RWPE2 (cell line): Measurements from ENCODE around the gene FBLN5.

Experiments used
- ATAC-seq: fragments of 200-7000 bp; cut with Tn5 transposase; 3 replicates; pipeline ENCODE4 v1.9.1; 2021; ENCODE audit warnings: low read depth
- DNase-seq: peaks from one replicate; pipeline ENCODE4 v3.0.0-alpha.2; 2020; ENCODE audit warnings: low spot score
- H3K27ac ChIP-seq: fragments of 450-650 bp; 2 replicates; pipeline ENCODE4 v1.5.1; 2017; ENCODE audit warnings: mild to moderate bottlenecking; ENCODE audit not compliant: poor library complexity, severe bottlenecking
- H3K27me3 ChIP-seq: fragments of 250-450 bp; sonication (Bioruptor Pico); 2 replicates; pipeline ENCODE4 v1.5.1; 2021; ENCODE audit warnings: mild to moderate bottlenecking, moderate library complexity; ENCODE audit not compliant: insufficient read depth, poor library complexity, severe bottlenecking
- H3K36me3 ChIP-seq: fragments of 250-450 bp; sonication (Bioruptor Pico); 2 replicates; pipeline ENCODE4 v1.5.1; 2020; ENCODE audit warnings: low read depth, mild to moderate bottlenecking, moderate library complexity
- H3K4me1 ChIP-seq: fragments of 250-450 bp; sonication (Bioruptor Pico); 2 replicates; pipeline ENCODE4 v1.5.1; 2021; ENCODE audit warnings: mild to moderate bottlenecking, moderate library complexity; ENCODE audit not compliant: insufficient read depth, poor library complexity, severe bottlenecking
- H3K4me3 ChIP-seq: fragments of 250-450 bp; sonication (Bioruptor Pico); 2 replicates; pipeline ENCODE4 v1.5.1; 2021; ENCODE audit warnings: mild to moderate bottlenecking, moderate library complexity; ENCODE audit not compliant: severe bottlenecking
- H3K9me3 ChIP-seq: fragments of 250-450 bp; sonication (Bioruptor Pico); 2 replicates; pipeline ENCODE4 v1.5.1; 2021; ENCODE audit warnings: mild to moderate bottlenecking, moderate library complexity; ENCODE audit not compliant: severe bottlenecking
- TF ChIP-seq, protein P1 (sequence below): fragments of 450-650 bp; IDR thresholded peaks from one replicate; pipeline ENCODE4 v1.5.1; 2017; ENCODE audit warnings: mild to moderate bottlenecking, moderate library complexity; ENCODE audit not compliant: poor library complexity, severe bottlenecking

FBLN5 gene

GRCh38 chr14:91911474-91912032, 35.9 kb downstream of the FBLN5 start:
- DNase-seq (no peak), ATAC-seq (peak; percentile 77)
- no peak overlapping the region for H3K27ac ChIP-seq
- no peaks in the 10 kb centered on the region for H3K27me3 ChIP-seq
- TF ChIP-seq, protein P1, sequence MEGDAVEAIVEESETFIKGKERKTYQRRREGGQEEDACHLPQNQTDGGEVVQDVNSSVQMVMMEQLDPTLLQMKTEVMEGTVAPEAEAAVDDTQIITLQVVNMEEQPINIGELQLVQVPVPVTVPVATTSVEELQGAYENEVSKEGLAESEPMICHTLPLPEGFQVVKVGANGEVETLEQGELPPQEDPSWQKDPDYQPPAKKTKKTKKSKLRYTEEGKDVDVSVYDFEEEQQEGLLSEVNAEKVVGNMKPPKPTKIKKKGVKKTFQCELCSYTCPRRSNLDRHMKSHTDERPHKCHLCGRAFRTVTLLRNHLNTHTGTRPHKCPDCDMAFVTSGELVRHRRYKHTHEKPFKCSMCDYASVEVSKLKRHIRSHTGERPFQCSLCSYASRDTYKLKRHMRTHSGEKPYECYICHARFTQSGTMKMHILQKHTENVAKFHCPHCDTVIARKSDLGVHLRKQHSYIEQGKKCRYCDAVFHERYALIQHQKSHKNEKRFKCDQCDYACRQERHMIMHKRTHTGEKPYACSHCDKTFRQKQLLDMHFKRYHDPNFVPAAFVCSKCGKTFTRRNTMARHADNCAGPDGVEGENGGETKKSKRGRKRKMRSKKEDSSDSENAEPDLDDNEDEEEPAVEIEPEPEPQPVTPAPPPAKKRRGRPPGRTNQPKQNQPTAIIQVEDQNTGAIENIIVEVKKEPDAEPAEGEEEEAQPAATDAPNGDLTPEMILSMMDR = peak; percentile 80
- H3K4me1 ChIP-seq = no peaks in the 10 kb centered on the region
- no peak overlapping the region for H3K4me3 ChIP-seq
- H3K36me3 ChIP-seq = no peaks in the 10 kb centered on the region
- H3K9me3 ChIP-seq = no peaks in the 10 kb centered on the region

- no peak overlapping the region for H3K27ac ChIP-seq
- H3K4me1 ChIP-seq = no peaks in the 10 kb centered on the region
- no peaks in the 10 kb centered on the region for H3K27me3 ChIP-seq
- TF ChIP-seq, protein P1 = no peak
- ATAC-seq = no peak
- H3K4me3 ChIP-seq = no peak overlapping the region
- H3K9me3 ChIP-seq = no peaks in the 10 kb centered on the region
- no peak for DNase-seq
- no peaks in the 10 kb centered on the region for H3K36me3 ChIP-seq
Measured at GRCh38 chr14:91910196-91910595, 37.3 kb downstream of the FBLN5 start.

- H3K27me3 ChIP-seq = no peaks in the 10 kb centered on the region
- H3K4me3 ChIP-seq = no peak overlapping the region
- TF ChIP-seq, protein P1 = no peak
- no peaks in the 10 kb centered on the region for H3K4me1 ChIP-seq
- no peak for DNase-seq
- no peaks in the 10 kb centered on the region for H3K36me3 ChIP-seq
- no peak for ATAC-seq
- H3K9me3 ChIP-seq = no peaks in the 10 kb centered on the region
- H3K27ac ChIP-seq = no peak overlapping the region
Measured at GRCh38 chr14:91906374-91906773, 41.1 kb downstream of the FBLN5 start.

GRCh38 chr14:91904956-91905645, 42.4 kb downstream of the FBLN5 start:
- Histone ChIP-seq H3K4me1 (no peaks in the 10 kb centered on the region), H3K27me3 (no peaks in the 10 kb centered on the region), H3K27ac (no peak overlapping the region), H3K4me3 (no peak overlapping the region), H3K36me3 (no peaks in the 10 kb centered on the region), H3K9me3 (no peaks in the 10 kb centered on the region)
- DNase-seq (no peak), ATAC-seq (no peak)
- TF ChIP-seq, protein P1 = no peak

DNA sequence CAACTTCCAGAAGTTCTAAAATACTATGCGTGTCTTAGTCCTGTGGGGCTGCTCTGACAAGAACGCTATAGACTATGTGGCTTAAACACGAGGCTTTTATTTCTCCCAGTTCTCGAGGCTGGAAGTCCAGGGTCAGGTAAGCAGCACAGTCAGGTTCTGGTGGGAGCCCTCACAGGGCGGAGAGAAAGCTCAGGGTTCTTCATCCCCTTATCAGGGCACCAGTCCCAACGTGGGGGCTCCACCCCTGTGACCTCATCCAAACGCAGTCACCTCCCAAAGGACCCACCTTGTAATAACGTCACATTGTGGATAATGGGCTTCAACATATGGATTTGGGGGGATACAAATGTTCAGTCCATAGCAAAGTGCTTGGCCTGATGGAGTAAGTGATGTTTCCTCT, 43.0 kb downstream of the FBLN5 start:
- TF ChIP-seq, protein P1 = no peak
- ATAC-seq (no peak), DNase-seq (no peak)
- Histone ChIP-seq H3K4me3 (no peak overlapping the region), H3K27ac (no peak overlapping the region), H3K27me3 (no peaks in the 10 kb centered on the region), H3K9me3 (no peaks in the 10 kb centered on the region), H3K4me1 (no peaks in the 10 kb centered on the region), H3K36me3 (no peaks in the 10 kb centered on the region)
